Skin of body (tissue), 2 donors: ENCODE results near the gene AKAIN1. TPM values are rescaled to one million over a fixed set of nuclear protein-coding genes. Genes with fewer than 3 reads are reported as not detected.

ENCODE experiments used
- DNase-seq: peaks from one replicate; lab custom pipeline; 2025; lab: John Stamatoyannopoulos, UW
- total RNA-seq: library from RNA; depleted of rRNA; stranded (reverse); fragments of >200 nt; gene quantifications from one replicate; pipeline ENCODE4 v1.2.3, GENCODE V29; 2014

The AKAIN1 gene
- total RNA-seq, 1 donor from 2014 or later = not detected

DNA sequence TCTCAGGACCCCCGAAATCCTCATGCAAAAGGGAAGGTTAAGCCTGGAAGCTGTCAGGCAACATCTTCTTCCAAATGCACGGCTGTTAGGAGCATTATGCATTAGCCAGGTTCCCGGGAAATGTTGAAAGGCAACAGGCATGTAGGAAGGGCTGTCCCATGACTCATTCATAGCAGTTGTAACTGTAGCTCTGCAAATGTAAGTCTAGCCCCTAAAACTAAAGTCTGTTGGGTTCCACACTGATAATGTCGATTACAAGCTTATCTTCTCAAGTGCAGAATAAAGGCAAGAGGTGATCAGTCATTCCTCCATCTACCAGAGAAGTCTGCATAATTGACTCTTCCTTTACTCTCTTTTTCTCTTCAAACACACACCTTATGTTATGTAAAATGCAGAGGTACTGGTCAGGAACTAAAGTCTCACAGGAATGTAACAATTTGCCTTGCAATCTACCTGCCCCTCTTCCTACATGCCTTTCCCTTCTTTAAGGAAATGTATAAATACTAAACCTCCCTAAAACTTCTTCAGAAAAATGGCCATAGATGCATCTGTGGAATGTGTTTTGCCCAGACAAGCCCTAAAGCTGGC is 99.8 kb downstream of the AKAIN1 start:
- no peak for DNase-seq

- no peak for DNase-seq
Measured at GRCh38 chr18:5095239-5095638, 101.8 kb downstream of the AKAIN1 start.

- DNase-seq = no peak
Measured at GRCh38 chr18:5093902-5094301, 103.2 kb downstream of the AKAIN1 start.

Other genes with a start within 250 kb of the AKAIN1 start
- gene ZBTB14, start 98.5 kb upstream of the AKAIN1 start, total RNA-seq = 9.4 TPM